ES-I3 (cell line): ENCODE results near the gene CORO6.
A peak's percentile ranks its signal among the peaks of the same experiment; 100 is the strongest.

ENCODE experiments used
- H3K36me3 ChIP-seq: 2 replicates; pipeline ENCODE4 v1.6.1; 2013; ENCODE audit warnings: mild to moderate bottlenecking, low read length, control low read depth, moderate library complexity; ENCODE audit not compliant: insufficient read depth
- H3K4me1 ChIP-seq: 2 replicates; pipeline ENCODE4 v1.6.1; 2013; ENCODE audit warnings: mild to moderate bottlenecking, control low read depth, low read length; ENCODE audit not compliant: insufficient read depth
- H3K9ac ChIP-seq: 2 replicates; pipeline ENCODE4 v1.6.1; 2013; ENCODE audit warnings: low read depth, mild to moderate bottlenecking, low read length, moderate library complexity
- H3K9me3 ChIP-seq: 2 replicates; pipeline ENCODE4 v1.6.1; 2013; ENCODE audit warnings: mild to moderate bottlenecking, low read length, moderate library complexity; ENCODE audit not compliant: control insufficient read depth, insufficient read depth

CORO6 gene

DNA sequence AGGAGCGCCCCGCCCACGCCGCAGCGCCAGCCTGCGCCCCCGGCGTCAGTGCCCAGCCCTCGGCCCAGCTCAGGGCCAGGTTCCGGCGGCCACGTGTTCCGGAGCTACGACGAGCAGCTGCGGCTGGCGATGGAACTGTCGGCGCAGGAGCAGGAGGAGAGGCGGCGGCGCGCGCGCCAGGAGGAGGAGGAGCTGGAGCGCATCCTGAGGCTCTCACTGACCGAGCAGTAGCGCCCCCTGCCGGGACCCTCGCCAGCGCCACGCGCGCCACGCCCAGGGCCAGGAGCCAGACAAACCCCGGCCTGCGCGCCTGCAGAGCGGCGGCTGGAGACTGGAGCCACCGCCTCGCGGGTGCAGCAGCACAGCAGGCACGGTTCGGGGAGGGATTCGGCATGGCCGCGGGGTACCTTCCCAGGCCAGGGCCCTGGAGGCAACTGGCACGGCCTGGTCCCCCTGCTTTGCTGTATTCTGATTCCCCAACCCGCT lies 9.3 kb downstream of the CORO6 start:
- H3K9ac ChIP-seq = peak overlapping the region; percentile 44; the same call in 1 of the 2 replicates

DNA sequence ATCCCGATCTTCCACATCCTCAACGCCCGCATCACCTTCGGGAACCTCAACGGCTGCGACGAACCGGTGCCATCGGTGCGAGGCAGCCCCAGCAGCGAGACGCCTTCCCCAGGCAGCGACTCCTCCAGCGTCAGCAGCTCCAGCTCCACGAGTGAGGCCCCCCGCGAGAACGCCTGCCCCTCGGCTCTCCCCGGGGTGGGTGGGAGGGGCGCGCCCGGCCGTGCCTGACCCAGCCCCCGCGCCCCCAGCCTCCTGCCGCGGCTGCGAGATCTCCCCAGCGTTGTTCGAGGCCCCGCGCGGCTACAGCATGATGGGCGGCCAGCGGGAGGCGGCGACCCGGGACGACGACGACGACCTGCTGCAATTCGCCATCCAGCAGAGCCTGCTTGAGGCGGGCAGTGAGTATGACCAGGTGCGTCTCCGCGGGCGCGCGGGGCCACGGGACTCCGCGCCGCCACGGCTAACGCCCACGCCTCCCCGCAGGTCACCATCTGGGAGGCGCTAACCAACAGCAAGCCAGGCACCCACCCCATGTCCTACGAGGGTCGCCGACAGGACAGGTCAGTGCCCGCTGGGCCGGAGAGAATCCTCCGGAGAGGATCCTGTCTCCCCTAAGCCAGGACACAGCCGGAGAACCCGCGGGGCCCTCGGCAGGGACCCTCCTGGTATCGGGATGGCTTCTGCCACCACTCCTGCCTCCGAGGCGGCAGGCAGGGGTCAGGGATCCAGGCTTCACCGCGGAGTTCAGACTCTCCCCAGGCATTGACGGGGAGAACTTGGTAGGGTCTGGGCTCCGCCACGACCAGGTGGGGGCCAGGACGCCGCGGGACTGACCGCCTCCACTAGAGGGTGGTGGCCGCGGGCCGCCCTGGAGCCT lies 10.1 kb downstream of the CORO6 start:
- Histone ChIP-seq H3K4me1 (peaks cover 16% of the 10 kb centered on the region; the same call in 1 of the 2 replicates), H3K9ac (no peak overlapping the region), H3K36me3 (no peaks in the 10 kb centered on the region), H3K9me3 (peaks cover 3% of the 10 kb centered on the region; the same call in 1 of the 2 replicates)

More for the DNA sequence above, 9.3 kb downstream of the CORO6 start:
- peaks cover 3% of the 10 kb centered on the region; the same call in 1 of the 2 replicates for H3K9me3 ChIP-seq
- peaks cover 18% of the 10 kb centered on the region; the same call in 1 of the 2 replicates for H3K4me1 ChIP-seq
- H3K36me3 ChIP-seq = no peaks in the 10 kb centered on the region

GRCh38 chr17:29612094-29612403 lies 10.7 kb downstream of the CORO6 start:
- Histone ChIP-seq H3K4me1 (peaks cover 16% of the 10 kb centered on the region; the same call in 1 of the 2 replicates), H3K36me3 (no peaks in the 10 kb centered on the region), H3K9me3 (peaks cover 3% of the 10 kb centered on the region; the same call in 1 of the 2 replicates), H3K9ac (no peak overlapping the region)

DNA sequence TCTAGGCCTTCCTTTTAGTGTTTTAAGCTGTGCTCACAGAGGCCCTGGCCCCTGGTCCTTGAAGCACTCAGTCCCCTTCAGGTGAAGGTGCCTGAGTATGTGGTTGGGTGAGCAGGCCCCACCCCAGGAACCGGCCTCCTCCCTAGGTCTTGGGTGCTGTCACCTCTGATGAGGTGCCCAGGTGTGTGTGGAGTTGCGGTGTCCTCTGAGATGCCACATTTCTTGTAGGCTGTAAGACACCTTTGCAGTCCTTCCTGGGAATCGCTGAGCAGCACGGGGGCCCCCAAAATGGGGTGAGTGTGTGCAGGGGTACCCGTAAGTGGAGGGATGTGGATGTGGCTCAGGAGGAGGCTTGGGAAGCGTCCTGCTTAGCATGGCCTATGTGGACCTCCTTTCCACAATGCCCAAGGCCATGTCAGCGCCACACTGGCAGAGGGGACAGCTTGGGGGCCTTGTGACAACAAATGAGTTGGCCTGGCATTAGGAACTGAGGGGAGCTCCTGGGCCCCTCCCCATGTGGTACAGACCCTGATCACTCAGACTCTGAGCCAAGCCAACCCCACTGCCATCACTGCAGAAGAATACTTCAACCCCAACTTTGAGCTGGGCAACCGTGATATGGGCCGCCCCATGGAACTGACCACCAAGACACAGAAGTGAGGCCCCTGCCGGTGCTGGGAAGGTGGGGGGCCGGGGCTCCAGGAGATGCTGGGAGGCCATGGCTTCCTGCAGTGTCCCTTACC lies 11.2 kb downstream of the CORO6 start:
- no peak overlapping the region for H3K9ac ChIP-seq
- H3K4me1 ChIP-seq = peaks cover 14% of the 10 kb centered on the region; the same call in 1 of the 2 replicates
- peaks cover 3% of the 10 kb centered on the region; the same call in 1 of the 2 replicates for H3K9me3 ChIP-seq
- no peaks in the 10 kb centered on the region for H3K36me3 ChIP-seq

DNA sequence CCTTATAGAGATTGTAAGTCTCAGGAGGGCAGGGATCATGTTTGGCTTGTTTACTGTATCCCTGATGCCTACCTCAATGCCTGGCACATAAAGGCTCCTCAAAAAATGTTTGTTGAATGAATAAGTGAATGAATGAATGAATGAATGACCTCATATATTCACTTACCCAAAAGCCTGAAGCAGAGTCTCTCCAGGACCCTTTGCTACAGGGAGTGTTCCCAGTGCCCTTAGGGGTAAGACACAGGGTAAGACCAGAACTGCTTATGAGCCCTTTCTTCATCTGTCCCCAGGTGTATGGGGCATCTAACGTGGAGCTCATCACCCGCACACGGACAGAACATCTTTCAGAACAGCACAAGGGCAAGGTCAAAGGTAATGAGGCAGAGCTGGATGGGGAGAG lies 12.3 kb downstream of the CORO6 start:
- peaks cover 12% of the 10 kb centered on the region; the same call in 1 of the 2 replicates for H3K4me1 ChIP-seq
- H3K9me3 ChIP-seq = peaks cover 3% of the 10 kb centered on the region; the same call in 1 of the 2 replicates
- H3K36me3 ChIP-seq = no peaks in the 10 kb centered on the region
- no peak overlapping the region for H3K9ac ChIP-seq

DNA sequence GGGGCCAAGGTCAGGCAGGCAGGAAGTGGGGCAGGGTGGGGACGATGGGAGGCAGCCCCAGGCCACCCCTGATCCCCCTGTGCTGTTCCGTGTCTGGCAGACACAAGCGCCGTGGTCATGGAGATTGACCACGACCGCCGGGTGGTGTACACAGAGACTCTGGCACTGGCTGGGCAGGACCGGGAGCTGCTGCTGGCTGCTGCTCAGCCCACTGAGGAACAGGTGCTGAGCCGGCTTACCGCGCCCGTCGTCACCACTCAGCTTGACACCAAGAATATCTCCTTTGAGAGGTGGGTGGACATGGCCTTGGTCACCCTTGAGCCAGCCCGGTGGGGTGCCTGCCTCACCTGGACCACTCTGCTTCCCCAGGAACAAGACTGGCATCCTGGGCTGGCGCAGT lies 13.7 kb downstream of the CORO6 start:
- H3K36me3 ChIP-seq = no peaks in the 10 kb centered on the region

DNA sequence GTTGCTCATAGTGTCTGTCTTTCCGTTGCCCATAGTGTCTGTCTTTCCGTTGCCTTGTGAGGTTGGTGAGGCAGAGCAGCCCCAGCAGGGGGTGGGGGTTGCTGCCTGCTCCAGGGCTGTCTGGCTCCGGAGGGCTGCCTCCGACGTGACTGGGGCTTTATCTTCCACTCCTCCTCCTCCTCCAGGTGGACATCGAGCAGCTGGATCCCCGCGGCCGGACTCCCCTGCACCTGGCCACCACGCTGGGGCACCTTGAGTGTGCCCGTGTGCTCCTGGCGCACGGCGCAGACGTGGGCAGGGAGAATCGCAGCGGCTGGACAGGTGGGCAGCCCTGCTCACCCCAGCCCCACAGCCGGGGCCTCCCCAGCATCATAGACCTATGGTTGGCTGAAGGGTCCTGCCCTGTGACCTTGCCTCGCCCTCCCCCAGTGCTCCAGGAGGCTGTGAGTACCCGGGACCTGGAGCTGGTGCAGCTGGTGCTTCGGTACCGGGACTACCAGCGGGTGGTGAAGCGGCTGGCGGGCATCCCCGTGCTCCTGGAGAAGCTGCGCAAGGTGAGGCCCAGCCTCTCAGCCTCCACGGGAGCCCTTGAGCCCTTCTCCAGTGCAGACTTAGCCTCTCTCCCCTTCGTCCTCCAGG lies 15.0 kb downstream of the CORO6 start:
- H3K9ac ChIP-seq = no peak overlapping the region
- H3K4me1 ChIP-seq = no peaks in the 10 kb centered on the region
- no peaks in the 10 kb centered on the region for H3K36me3 ChIP-seq
- H3K9me3 ChIP-seq = peaks cover 1% of the 10 kb centered on the region; the same call in 1 of the 2 replicates

More for the DNA sequence above, 13.7 kb downstream of the CORO6 start:
- peaks cover 3% of the 10 kb centered on the region; the same call in 1 of the 2 replicates for H3K4me1 ChIP-seq
- H3K9me3 ChIP-seq = peaks cover 3% of the 10 kb centered on the region; the same call in 1 of the 2 replicates
- H3K9ac ChIP-seq = no peak overlapping the region

DNA sequence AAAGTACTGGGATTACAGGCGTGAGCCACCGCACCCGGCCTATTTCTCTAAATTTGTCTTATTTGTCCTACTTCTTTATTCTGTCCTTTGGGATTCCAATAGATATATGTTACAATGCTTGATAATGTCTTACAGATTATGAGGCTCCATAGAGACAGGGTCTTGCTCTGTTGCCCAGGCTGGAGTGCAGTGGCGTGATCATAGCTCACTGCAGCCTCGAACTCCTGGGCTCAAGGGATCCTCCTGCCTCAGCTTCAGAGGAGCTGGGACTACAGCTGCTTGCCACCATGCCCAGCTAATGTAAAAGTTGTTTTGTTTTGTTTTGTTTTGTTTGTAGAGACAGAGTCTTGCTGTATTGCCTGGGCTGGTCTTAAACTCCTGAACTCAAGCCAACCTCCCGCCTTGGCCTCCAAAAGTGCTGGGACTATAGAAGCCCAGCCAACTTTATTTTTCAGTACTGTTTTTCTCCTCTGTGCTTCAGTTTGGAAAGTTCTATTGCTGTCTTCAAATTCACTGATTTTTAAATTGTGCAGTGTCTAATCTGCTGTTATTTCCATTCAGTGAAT lies 19.5 kb downstream of the CORO6 start:
- no peaks in the 10 kb centered on the region for H3K4me1 ChIP-seq
- H3K9ac ChIP-seq = no peak overlapping the region
- no peaks in the 10 kb centered on the region for H3K9me3 ChIP-seq
- no peaks in the 10 kb centered on the region for H3K36me3 ChIP-seq

DNA sequence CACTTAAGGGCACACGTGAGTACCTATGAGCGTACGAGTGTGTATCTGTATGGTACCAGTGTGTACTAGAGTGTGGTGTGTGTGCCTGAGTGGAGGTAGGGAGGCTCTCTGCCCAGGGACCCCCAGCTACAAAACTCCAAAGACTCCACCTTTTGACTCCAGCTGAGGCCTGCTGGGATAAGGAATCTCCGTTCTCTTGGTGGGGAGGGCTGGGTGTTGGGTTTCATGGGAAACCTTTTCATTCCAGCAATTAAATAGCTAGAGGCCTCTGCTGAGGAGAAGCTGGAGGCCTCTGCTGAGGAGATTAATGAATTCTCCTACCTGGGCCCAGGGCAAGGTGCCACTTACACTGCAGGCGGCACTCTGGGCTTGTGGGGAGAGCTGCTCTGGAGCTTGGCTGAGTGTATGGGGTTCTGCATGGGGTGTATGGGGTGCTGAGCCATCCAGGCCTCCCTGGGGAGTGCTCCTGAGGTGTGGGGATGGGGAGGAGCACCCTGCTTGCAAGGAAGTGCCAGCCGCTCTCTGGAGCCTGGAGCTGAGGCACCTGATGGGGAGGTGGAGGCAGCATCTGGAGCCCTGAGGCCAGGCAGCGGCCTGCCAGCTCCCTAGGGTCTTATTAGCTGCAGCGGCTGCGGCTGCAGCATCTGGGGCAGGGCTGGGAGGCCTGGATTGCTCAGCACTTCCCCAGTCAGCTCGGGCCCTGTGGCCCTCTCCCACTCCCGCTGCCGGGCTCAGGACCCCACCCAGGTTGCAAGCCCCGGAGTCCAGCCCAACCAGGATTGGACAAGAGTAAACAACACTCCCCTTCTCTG lies 25.1 kb downstream of the CORO6 start:
- Histone ChIP-seq H3K9ac (peak overlapping the region; percentile 22; the same call in 1 of the 2 replicates), H3K36me3 (no peaks in the 10 kb centered on the region), H3K4me1 (peaks cover 10% of the 10 kb centered on the region), H3K9me3 (no peaks in the 10 kb centered on the region)

DNA sequence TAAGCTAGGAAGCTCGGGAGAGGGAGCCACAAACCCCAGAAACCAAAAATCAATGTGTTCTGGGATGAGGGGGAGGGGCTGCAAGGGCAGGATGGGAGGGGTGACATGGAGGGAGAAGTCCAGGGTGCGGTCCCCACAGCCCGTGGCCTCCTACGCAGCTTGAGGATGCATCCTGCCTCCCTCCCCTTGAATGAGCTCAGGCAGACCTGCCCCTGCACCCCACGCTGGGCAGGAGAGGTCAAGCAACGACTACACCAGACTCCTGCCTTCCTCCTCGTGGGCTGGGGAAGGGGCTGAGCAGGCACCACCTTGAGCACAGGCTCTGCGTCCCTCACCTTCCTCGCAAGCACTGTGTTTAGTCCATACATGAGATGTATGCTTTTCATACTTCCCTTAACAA lies 25.9 kb downstream of the CORO6 start:
- H3K4me1 ChIP-seq = peaks cover 10% of the 10 kb centered on the region
- no peaks in the 10 kb centered on the region for H3K9me3 ChIP-seq
- no peak overlapping the region for H3K9ac ChIP-seq
- H3K36me3 ChIP-seq = no peaks in the 10 kb centered on the region

DNA sequence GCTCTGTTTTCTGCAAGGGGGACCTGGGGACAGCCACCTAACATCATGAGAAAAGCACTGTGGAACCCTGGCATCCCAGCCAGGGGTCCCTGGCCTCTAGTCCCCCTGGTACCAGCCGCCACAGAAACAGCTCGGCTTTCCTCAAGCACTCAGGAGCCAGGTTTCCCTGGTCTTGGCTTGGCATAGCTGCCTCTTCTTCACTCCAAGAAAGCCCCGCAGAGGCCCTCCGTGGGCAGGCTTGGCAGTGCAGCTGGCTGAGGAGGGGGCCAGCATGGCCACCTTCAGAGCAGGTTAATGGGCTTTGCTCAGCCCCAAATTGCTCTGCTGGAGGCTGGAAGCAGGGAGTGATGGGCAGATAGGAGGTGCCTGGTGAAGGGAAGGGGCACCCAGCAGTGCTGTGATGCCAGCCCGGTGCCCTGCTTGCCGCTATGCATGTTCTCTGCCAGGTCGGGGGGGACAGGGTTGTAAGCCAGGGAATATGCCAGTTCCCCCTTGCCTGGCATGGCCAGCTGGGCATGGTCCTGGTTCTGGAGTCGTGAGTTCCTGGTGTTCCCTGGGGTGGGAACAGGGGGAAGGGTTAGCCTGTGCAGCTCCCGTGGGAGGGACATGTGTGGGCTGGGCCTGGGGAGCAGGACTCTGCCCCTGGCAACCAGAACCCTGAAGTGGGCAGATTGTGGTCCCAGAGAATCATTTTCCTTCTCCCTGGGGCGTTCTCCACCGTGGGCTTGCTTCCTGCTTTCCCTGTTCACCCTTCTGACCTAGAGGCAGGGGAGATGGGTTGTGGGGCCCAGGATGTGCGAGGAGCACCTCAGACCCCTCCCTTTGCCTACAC lies 26.6 kb downstream of the CORO6 start:
- Histone ChIP-seq H3K36me3 (no peaks in the 10 kb centered on the region), H3K4me1 (peaks cover 10% of the 10 kb centered on the region), H3K9me3 (no peaks in the 10 kb centered on the region), H3K9ac (no peak overlapping the region)

GRCh38 chr17:29595107-29595942 lies 27.4 kb downstream of the CORO6 start:
- no peaks in the 10 kb centered on the region for H3K36me3 ChIP-seq
- no peaks in the 10 kb centered on the region for H3K9me3 ChIP-seq
- H3K9ac ChIP-seq = no peak overlapping the region
- peaks cover 10% of the 10 kb centered on the region for H3K4me1 ChIP-seq
